ENCODE data around the gene BTBD16. TPM values are rescaled to one million over a fixed set of nuclear protein-coding genes. Genes with fewer than 3 reads are reported as not detected.

BTBD16 gene
- total RNA-seq, 1 experiment from 2014 or later: not detected

- no peak for DNase-seq (ENCODE audit: low read depth)
Measured at GRCh38 chr10:122294511-122295450, 23.7 kb downstream of the BTBD16 start.

- DNase-seq (ENCODE audit: low read depth): no peak
Measured at GRCh38 chr10:122295451-122295809, 24.3 kb downstream of the BTBD16 start.

GRCh38 chr10:122296363-122297120 lies 25.4 kb downstream of the BTBD16 start:
- no peak for DNase-seq (ENCODE audit: low read depth)

GRCh38 chr10:122297583-122297982 lies 26.5 kb downstream of the BTBD16 start:
- DNase-seq (ENCODE audit: low read depth): no peak

GRCh38 chr10:122298206-122298597 lies 27.1 kb downstream of the BTBD16 start:
- DNase-seq (ENCODE audit: low read depth): no peak

GRCh38 chr10:122298598-122299301 lies 27.7 kb downstream of the BTBD16 start:
- peak; percentile 67 for DNase-seq (ENCODE audit: low read depth)

GRCh38 chr10:122299423-122300075 lies 28.5 kb downstream of the BTBD16 start:
- no peak for DNase-seq (ENCODE audit: low read depth)

- peak; percentile 98 for DNase-seq (ENCODE audit: low read depth)
Measured at GRCh38 chr10:122301055-122301810, 30.1 kb downstream of the BTBD16 start.

- no peak for DNase-seq (ENCODE audit: low read depth)
Measured at GRCh38 chr10:122301811-122302115, 30.7 kb downstream of the BTBD16 start.

- no peak for DNase-seq (ENCODE audit: low read depth)
Measured at GRCh38 chr10:122302315-122302714, 31.2 kb downstream of the BTBD16 start.

GRCh38 chr10:122303271-122304053 lies 32.4 kb downstream of the BTBD16 start:
- no peak for DNase-seq (ENCODE audit: low read depth)

GRCh38 chr10:122304054-122304579 lies 33.0 kb downstream of the BTBD16 start:
- DNase-seq (ENCODE audit: low read depth): no peak

GRCh38 chr10:122306282-122306681 lies 35.2 kb downstream of the BTBD16 start:
- DNase-seq (ENCODE audit: low read depth): no peak

- DNase-seq (ENCODE audit: low read depth): no peak
Measured at GRCh38 chr10:122306744-122307143, 35.6 kb downstream of the BTBD16 start.

- DNase-seq (ENCODE audit: low read depth): peak; percentile 97
Measured at GRCh38 chr10:122307669-122308416, 36.7 kb downstream of the BTBD16 start.

- no peak for DNase-seq (ENCODE audit: low read depth)
Measured at GRCh38 chr10:122308417-122309141, 37.5 kb downstream of the BTBD16 start.

GRCh38 chr10:122310311-122311050 lies 39.4 kb downstream of the BTBD16 start:
- no peak for DNase-seq (ENCODE audit: low read depth)

- DNase-seq (ENCODE audit: low read depth): no peak
Measured at GRCh38 chr10:122311051-122311410, 39.9 kb downstream of the BTBD16 start.
